Kidney epithelial cell (primary cell): ENCODE results near the gene GLIPR1L2. TPM values are rescaled to one million over a fixed set of nuclear protein-coding genes. Genes with fewer than 3 reads are reported as not detected.

Experiments used
- DNase-seq: peaks from one replicate; pipeline ENCODE4 v3.0.0-alpha.2; 2010; ENCODE audit warnings: low read depth
- H3K27me3 ChIP-seq: 2 replicates; pipeline ENCODE4 v1.6.0; 2011; ENCODE audit warnings: low read length; ENCODE audit not compliant: control insufficient read depth, insufficient read depth
- H3K36me3 ChIP-seq: 2 replicates; pipeline ENCODE4 v1.5.1; 2011; ENCODE audit warnings: low read length; ENCODE audit not compliant: control insufficient read depth, insufficient read depth
- H3K4me3 ChIP-seq: 2 replicates; pipeline ENCODE4 v1.5.1; 2011; ENCODE audit warnings: low read depth, mild to moderate bottlenecking, control low read depth, low read length
- CTCF ChIP-seq: IDR thresholded peaks from 2 replicates; pipeline ENCODE4 v1.5.1; 2011; ENCODE audit warnings: mild to moderate bottlenecking, moderate library complexity, low read length, control low read depth, inconsistent platforms; ENCODE audit not compliant: insufficient read depth, poor library complexity, severe bottlenecking
- total RNA-seq: library from RNA; depleted of rRNA; stranded (reverse); fragments of >200 nt; gene quantifications from 2 replicates; pipeline ENCODE4 v1.2.3, GENCODE V29; 2015

GLIPR1L2 gene
- total RNA-seq, 1 donor from 2014 or later, result 0.29 TPM

- H3K4me3 ChIP-seq, result no peak overlapping the region
- H3K36me3 ChIP-seq, result no peaks in the 10 kb centered on the region
- H3K27me3 ChIP-seq, result no peaks in the 10 kb centered on the region
- no peak for TF ChIP-seq CTCF
- no peak for DNase-seq
These were observed 18.9 kb downstream of the GLIPR1L2 start for GRCh38 chr12:75409830-75410229.

- no peaks in the 10 kb centered on the region for H3K36me3 ChIP-seq
- H3K4me3 ChIP-seq, result no peak overlapping the region
- no peak for DNase-seq
These were observed 23.8 kb downstream of the GLIPR1L2 start for GRCh38 chr12:75414671-75415070.

GRCh38 chr12:75419841-75420240, 29.0 kb downstream of the GLIPR1L2 start:
- no peaks in the 10 kb centered on the region for H3K36me3 ChIP-seq
- H3K27me3 ChIP-seq, result no peaks in the 10 kb centered on the region
- no peak overlapping the region for H3K4me3 ChIP-seq
- no peak for TF ChIP-seq CTCF
- DNase-seq, result no peak

More at GRCh38 chr12:75414671-75415070, 23.8 kb downstream of the GLIPR1L2 start:
- TF ChIP-seq CTCF, result no peak
- H3K27me3 ChIP-seq, result no peaks in the 10 kb centered on the region

GRCh38 chr12:75427491-75427890, 36.6 kb downstream of the GLIPR1L2 start:
- no peak for DNase-seq
- no peaks in the 10 kb centered on the region for H3K27me3 ChIP-seq
- TF ChIP-seq CTCF, result no peak
- no peak overlapping the region for H3K4me3 ChIP-seq
- no peaks in the 10 kb centered on the region for H3K36me3 ChIP-seq

GRCh38 chr12:75428767-75429166, 37.9 kb downstream of the GLIPR1L2 start:
- no peak for TF ChIP-seq CTCF
- no peak for DNase-seq
- no peaks in the 10 kb centered on the region for H3K36me3 ChIP-seq
- no peak overlapping the region for H3K4me3 ChIP-seq
- no peaks in the 10 kb centered on the region for H3K27me3 ChIP-seq

GRCh38 chr12:75432924-75433323, 42.0 kb downstream of the GLIPR1L2 start:
- DNase-seq, result no peak
- Histone ChIP-seq H3K4me3 (no peak overlapping the region), H3K36me3 (no peaks in the 10 kb centered on the region), H3K27me3 (no peaks in the 10 kb centered on the region)
- no peak for TF ChIP-seq CTCF
